ENCODE measurements around the gene BPIFB2. TPM values are rescaled to one million over a fixed set of nuclear protein-coding genes. Genes with fewer than 3 reads are reported as not detected.

BPIFB2 gene
- total and polyA plus RNA-seq, 10 of the 15 experiments (the other 5 are each of a cell fraction or from before 2014, with no cell fraction given): not detected

- H3K9me3 ChIP-seq (replicated peaks; ENCODE audit: control insufficient read depth, insufficient read depth, low read length): no peaks in the 10 kb centered on the region
- no peaks in the 10 kb centered on the region for H3K4me1 ChIP-seq (ENCODE audit: control insufficient read depth, insufficient read depth, low read length)
- ChIA-PET POLR2A (no interaction called here), SMC1A (ENCODE audit: uncharacterized antibody, unreplicated experiment) (no interaction called here), RAD21 (ENCODE audit: unreplicated experiment) (no interaction called here), CTCF (interaction anchor here (1.2 to 1.5 kb wide), 2 partner anchors 9 to 279 kb away, joined by 3 to 4 read pairs; no protein-coding TSS in a partner anchor)
- intact Hi-C loops (cut with micrococcal nuclease; ENCODE audit: unreplicated experiment) (no loop called here), in situ Hi-C loops (cut with MboI) (no loop called here)
- H3K27me3 ChIP-seq (replicated peaks in 1 of 2; ENCODE audit: control insufficient read depth in 2 of 2, insufficient read depth in 2 of 2, low read length in 1 of 2): no peaks in the 10 kb centered on the region; a peak in 1 of 4 replicates
- H3K4me3 ChIP-seq: no peak overlapping the region
- H3K36me3 ChIP-seq (ENCODE audit: control insufficient read depth in 2 of 2, insufficient read depth in 2 of 2, low read length in 1 of 2): no peaks in the 10 kb centered on the region
- no peak overlapping the region for H2AFZ ChIP-seq (ENCODE audit: control insufficient read depth, low read depth, low read length)
- H3K79me2 ChIP-seq (ENCODE audit: control insufficient read depth, insufficient read depth, low read length): no peaks in the 10 kb centered on the region
- no peak overlapping the region for H3K4me2 ChIP-seq (ENCODE audit: control insufficient read depth, insufficient read depth)
- no TSS peak for BruUV-seq (replicated peaks)
- H4K20me1 ChIP-seq (ENCODE audit: control insufficient read depth, insufficient read depth): no peaks in the 10 kb centered on the region
- no peak overlapping the region for H3K27ac ChIP-seq (ENCODE audit: control insufficient read depth, insufficient read depth)
- H3K9ac ChIP-seq (ENCODE audit: control insufficient read depth, insufficient read depth, low read length): no peak overlapping the region
- ATAC-seq (no peak), FAIRE-seq (no peak), DNase-seq (ENCODE audit: low read depth, low spot score) (no peak)
- 29% methylated on average over 12 of the region's 12 CpGs for WGBS (ENCODE audit: insufficient coverage, insufficient replicate concordance, low lambda C conversion rate, missing lambda C conversion rate)
- no peak for TF ChIP-seq YBX1 (IDR thresholded peaks at IDR 0.05)
- no peak for TF ChIP-seq KAT2A (conservative IDR thresholded peaks at IDR 0.05; ENCODE audit: control insufficient read depth, low read depth, low read length)
- no peak for TF ChIP-seq NR2C2 (IDR thresholded peaks at IDR 0.05; ENCODE audit: borderline replicate concordance, control insufficient read depth, insufficient read length, low read depth)
- TF ChIP-seq FOXM1 (IDR thresholded peaks at IDR 0.05; ENCODE audit: low read depth, low read length): no peak
- TF ChIP-seq RUNX3 (IDR thresholded peaks at IDR 0.05; ENCODE audit: low read length): no peak
- no peak for TF ChIP-seq ATF7 (IDR thresholded peaks at IDR 0.05; ENCODE audit: low read depth)
Observed at GRCh38 chr20:33068251-33068939, 60.9 kb downstream of the BPIFB2 start.

GRCh38 chr20:33069673-33070072 lies 62.2 kb downstream of the BPIFB2 start:
- no peak for FAIRE-seq
- ATAC-seq: no peak
- Histone ChIP-seq H4K20me1 (ENCODE audit: control insufficient read depth, insufficient read depth) (no peaks in the 10 kb centered on the region), H3K4me3 (no peak overlapping the region), H3K27me3 (replicated peaks in 1 of 2; ENCODE audit: control insufficient read depth in 2 of 2, insufficient read depth in 2 of 2, low read length in 1 of 2) (no peaks in the 10 kb centered on the region; a peak in 1 of 4 replicates), H3K27ac (ENCODE audit: control insufficient read depth, insufficient read depth) (no peak overlapping the region), H3K9me3 (replicated peaks; ENCODE audit: control insufficient read depth, insufficient read depth, low read length) (no peaks in the 10 kb centered on the region), H3K36me3 (ENCODE audit: control insufficient read depth in 2 of 2, insufficient read depth in 2 of 2, low read length in 1 of 2) (no peaks in the 10 kb centered on the region), H3K79me2 (ENCODE audit: control insufficient read depth, insufficient read depth, low read length) (no peaks in the 10 kb centered on the region), H3K9ac (ENCODE audit: control insufficient read depth, insufficient read depth, low read length) (no peak overlapping the region), H2AFZ (ENCODE audit: control insufficient read depth, low read depth, low read length) (no peak overlapping the region), H3K4me2 (ENCODE audit: control insufficient read depth, insufficient read depth) (no peak overlapping the region), H3K4me1 (ENCODE audit: control insufficient read depth, insufficient read depth, low read length) (no peaks in the 10 kb centered on the region)
- BruUV-seq (replicated peaks): no TSS peak
- RAD21 ChIA-PET (ENCODE audit: unreplicated experiment): interaction anchor here (0.6 kb wide), 1 partner anchor 125 kb away, joined by 3 read pairs; no protein-coding TSS in a partner anchor
- POLR2A ChIA-PET: no interaction called here
- in situ Hi-C loops (cut with MboI) (no loop called here), intact Hi-C loops (cut with micrococcal nuclease; ENCODE audit: unreplicated experiment) (no loop called here)
- TF ChIP-seq ZNF24 (IDR thresholded peaks at IDR 0.05): no peak
- no peak for TF ChIP-seq EZH2 (IDR thresholded peaks at IDR 0.05; ENCODE audit: borderline replicate concordance, control insufficient read depth, low read depth, low read length)
- no peak for TF ChIP-seq EP300 (IDR thresholded peaks at IDR 0.05; ENCODE audit: borderline replicate concordance in 1 of 2, control insufficient read depth in 1 of 2, low read depth in 2 of 2, low read length in 2 of 2)
- TF ChIP-seq POLR2AphosphoS2 (IDR thresholded peaks at IDR 0.05; ENCODE audit: low read depth, low read length): no peak
- no peak for TF ChIP-seq RUNX3 (IDR thresholded peaks at IDR 0.05; ENCODE audit: low read length)
- TF ChIP-seq TCF7 (IDR thresholded peaks at IDR 0.05; ENCODE audit: borderline replicate concordance): no peak
- no peak for TF ChIP-seq CHD4 (IDR thresholded peaks at IDR 0.05)
- TF ChIP-seq RCOR1 (conservative IDR thresholded peaks at IDR 0.05; ENCODE audit: low read depth, low read length): no peak
- 33% methylated on average over 9 of the region's 9 CpGs for WGBS (ENCODE audit: insufficient coverage, insufficient replicate concordance, low lambda C conversion rate, missing lambda C conversion rate)
- CTCF ChIA-PET: no interaction called here
- SMC1A ChIA-PET (ENCODE audit: uncharacterized antibody, unreplicated experiment): no interaction called here
- DNase-seq (ENCODE audit: low read depth, low spot score): no peak

All from GM12878 (cell line).